AG04450 (cell line): Measurements from ENCODE around the gene LOXL3. TPM values are rescaled to one million over a fixed set of nuclear protein-coding genes. Genes with fewer than 3 reads are reported as not detected.
A peak's percentile ranks its signal among the peaks of the same experiment; 100 is the strongest.
"Not testable (repeated sequence)": the region's sequence is repeated elsewhere in the genome, so short reads cannot be mapped to it uniquely, and the experiment has no call there.

ENCODE experiments used
- CTCF ChIA-PET: fragments of 300-600, 350-600 bp; formaldehyde crosslinking; extraction: SDS; loops from one replicate; lab custom pipeline; 2022; ENCODE audit warnings: antibody characterized with exemption, inconsistent platforms; lab: Charles Lee
- POLR2A ChIA-PET: fragments of 350-600 bp; formaldehyde crosslinking; extraction: SDS; loops from one replicate; lab custom pipeline; 2021; ENCODE audit warnings: antibody characterized with exemption, inconsistent platforms; lab: Yijun Ruan, JAX
- DNase-seq: peaks from one replicate; pipeline ENCODE4 v3.0.0-alpha.2; 2011; ENCODE audit warnings: low read depth, low spot score
- H3K27ac ChIP-seq: one replicate; pipeline ENCODE4 v1.5.1; 2012; ENCODE audit warnings: low read depth, low read length, control low read depth
- H3K27me3 ChIP-seq: one replicate; pipeline ENCODE4 v1.6.0; 2012; ENCODE audit warnings: low read length; ENCODE audit not compliant: control insufficient read depth, insufficient read depth
- H3K4me3 ChIP-seq: 2 replicates; pipeline ENCODE4 v1.5.1; 2011; ENCODE audit warnings: mild to moderate bottlenecking, low read depth, low read length, control low read depth
- H3K9me3 ChIP-seq: 2 replicates; pipeline ENCODE4 v1.5.1; 2012; ENCODE audit warnings: low read length; ENCODE audit not compliant: control insufficient read depth, insufficient read depth
- CTCF ChIP-seq: IDR thresholded peaks from 2 replicates; pipeline ENCODE4 v1.5.1; 2011; ENCODE audit warnings: low read depth, low read length, control low read depth, inconsistent platforms
- polyA plus RNA-seq: library from polyadenylated mRNA; depleted of rRNA; stranded (reverse); fragments of >200 nt; gene quantifications from 2 replicates; pipeline ENCODE4 v1.2.3, GENCODE V29; 2011; rRNA removed

LOXL3 gene
- polyA plus RNA-seq, 1 experiment, result 41.1 TPM

GRCh38 chr2:74486141-74486540 lies 67.6 kb downstream of the LOXL3 start:
- CTCF ChIA-PET, result interaction anchor here (12.6 kb wide), 1 partner anchor 101 kb away, joined by 174 read pairs; no protein-coding TSS in a partner anchor
- TF ChIP-seq CTCF, result no peak
- DNase-seq, result no peak
- Histone ChIP-seq H3K4me3 (no peak overlapping the region), H3K27me3 (no peaks in the 10 kb centered on the region), H3K27ac (no peak overlapping the region), H3K9me3 (no peaks in the 10 kb centered on the region; the same call in 1 of the 2 replicates)
- POLR2A ChIA-PET, result no interaction called here

GRCh38 chr2:74483675-74484164 lies 70.0 kb downstream of the LOXL3 start:
- H3K9me3 ChIP-seq, H3K27ac ChIP-seq, H3K27me3 ChIP-seq, DNase-seq: not testable (repeated sequence)
- H3K4me3 ChIP-seq, result peak overlapping the region; percentile 99
- CTCF ChIA-PET, result interaction anchor here (0.7 to 12.6 kb wide), 12 partner anchors 10 to 306 kb away, joined by 3 to 174 read pairs (median 6); partner anchors contain the start of genes AUP1, HTRA2 and MRPL53
- POLR2A ChIA-PET, result interaction anchor here (0.8 to 2.8 kb wide), 4 partner anchors 29 to 100 kb away, joined by 3 to 16 read pairs (median 10); partner anchors contain the start of genes AUP1, HTRA2 and INO80B

- ChIA-PET CTCF (interaction anchor here (0.6 to 12.6 kb wide), 13 partner anchors 9 to 395 kb away, joined by 3 to 174 read pairs (median 5); partner anchors contain the start of genes AUP1, HTRA2 and MRPL53), POLR2A (interaction anchor here (0.6 to 2.8 kb wide), 9 partner anchors 10 to 101 kb away, joined by 3 to 16 read pairs (median 6); partner anchors contain the start of genes AUP1, HTRA2, INO80B and LOXL3)
- peak; percentile 83 for DNase-seq
- Histone ChIP-seq H3K27ac (peak within 1 kb of the TSS; percentile 70), H3K9me3 (no peaks in the 10 kb centered on the region; the same call in 1 of the 2 replicates), H3K4me3 (peak within 1 kb of the TSS; percentile 99), H3K27me3 (no peaks in the 10 kb centered on the region)
- peak; percentile 90 for TF ChIP-seq CTCF
Observed at GRCh38 chr2:74482801-74483674, 70.7 kb downstream of the LOXL3 start, which contains the start of the genes CCDC142 and TTC31. TSS of gene CCDC142 (minus strand) at chr2:74482998. CDS start at chr2:74482837, 161 bp downstream. TSS of gene TTC31 (plus strand) at chr2:74483081. CDS start at chr2:74483096, 15 bp downstream.

Other genes with a start within 250 kb of the LOXL3 start
- gene SLC4A5, start 210.5 kb downstream of the LOXL3 start, polyA plus RNA-seq, result 0.15 and 0.25 TPM in 2 replicates
- gene DCTN1, start 173.6 kb downstream of the LOXL3 start, polyA plus RNA-seq, result 147 and 188 TPM in 2 replicates
- gene C2orf81, start 132.3 kb downstream of the LOXL3 start, polyA plus RNA-seq, result 0.16 TPM in 2 replicates
- gene WDR54, start 132.2 kb downstream of the LOXL3 start, polyA plus RNA-seq, result 14.5 and 19.5 TPM in 2 replicates
- 12.6 and 12.7 TPM in 2 replicates for gene RTKN, start 112.0 kb downstream of the LOXL3 start, polyA plus RNA-seq
- 4.7 and 4.8 TPM in 2 replicates for gene INO80B, start 98.9 kb downstream of the LOXL3 start, polyA plus RNA-seq
- gene WBP1, start 95.5 kb downstream of the LOXL3 start, polyA plus RNA-seq, result 56.0 and 68.5 TPM in 2 replicates
- gene MOGS, start 88.6 kb downstream of the LOXL3 start, polyA plus RNA-seq, result 32.8 and 38.0 TPM in 2 replicates
- 25.9 and 32.8 TPM in 2 replicates for gene MRPL53, start 81.3 kb downstream of the LOXL3 start, polyA plus RNA-seq
- gene CCDC142, start 70.9 kb downstream of the LOXL3 start, polyA plus RNA-seq, result 4.5 and 4.6 TPM in 2 replicates
- 16.4 and 17.7 TPM in 2 replicates for gene TTC31, start 70.9 kb downstream of the LOXL3 start, polyA plus RNA-seq
- gene LBX2, start 54.3 kb downstream of the LOXL3 start, polyA plus RNA-seq, result 0.76 and 0.86 TPM in 2 replicates
- gene PCGF1, start 46.2 kb downstream of the LOXL3 start, polyA plus RNA-seq, result 20.9 and 21.4 TPM in 2 replicates
- not detected in 2 replicates for gene TLX2, start 39.5 kb downstream of the LOXL3 start, polyA plus RNA-seq
- gene DQX1, start 27.7 kb downstream of the LOXL3 start, polyA plus RNA-seq, result 0.02 TPM in 1 of 2 replicates, not detected in the other
- 51.9 and 64.4 TPM in 2 replicates for gene AUP1, start 24.2 kb downstream of the LOXL3 start, polyA plus RNA-seq
- gene HTRA2, start 24.0 kb downstream of the LOXL3 start, polyA plus RNA-seq, result 20.2 and 22.4 TPM in 2 replicates
- gene DOK1, start 778 bp upstream of the LOXL3 start, polyA plus RNA-seq, result 16.8 and 24.4 TPM in 2 replicates
- 0.07 and 0.10 TPM in 2 replicates for gene M1AP, start 94.4 kb upstream of the LOXL3 start, polyA plus RNA-seq
- gene SEMA4F, start 100.3 kb upstream of the LOXL3 start, polyA plus RNA-seq, result 6.8 and 7.0 TPM in 2 replicates